GM12865 (cell line): ENCODE measurements around the gene ARAP1.

ENCODE experiments used
- DNase-seq: peaks from one replicate; pipeline ENCODE4 v3.0.0; 2010; ENCODE audit warnings: low read depth
- H3K4me3 ChIP-seq: 2 replicates; pipeline ENCODE4 v1.5.1; 2011; ENCODE audit warnings: mild to moderate bottlenecking, low read depth, low read length, control low read depth
- TF ChIP-seq, protein P1 (sequence below): IDR thresholded peaks from 2 replicates; pipeline ENCODE4 v1.5.1; 2011; ENCODE audit warnings: low read length, control low read depth, low read depth, inconsistent platforms; ENCODE audit not compliant: insufficient read depth; ENCODE audit errors: missing control alignments

Gene ARAP1

DNA sequence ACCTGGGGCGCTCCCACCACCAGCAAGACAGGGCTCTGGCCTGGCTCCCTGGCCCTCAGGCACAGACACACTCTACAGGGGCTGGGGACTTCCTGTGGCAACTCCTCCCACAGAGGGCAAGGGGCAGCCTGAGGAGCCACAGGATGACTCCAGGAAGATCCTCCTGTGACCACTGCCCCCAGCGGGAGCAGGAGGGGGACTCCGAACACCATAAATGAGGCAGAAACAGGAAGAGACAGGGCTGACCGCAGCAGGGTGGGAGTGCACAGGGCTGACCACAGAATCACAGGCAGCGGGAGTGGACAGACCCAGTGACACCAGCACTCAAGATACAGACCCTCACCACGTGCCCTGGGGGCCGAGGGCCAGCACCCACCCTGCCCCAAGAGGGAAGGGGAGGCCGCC lies 10.8 kb downstream of the ARAP1 start:
- peak; percentile 57 for DNase-seq
- TF ChIP-seq, protein P1, sequence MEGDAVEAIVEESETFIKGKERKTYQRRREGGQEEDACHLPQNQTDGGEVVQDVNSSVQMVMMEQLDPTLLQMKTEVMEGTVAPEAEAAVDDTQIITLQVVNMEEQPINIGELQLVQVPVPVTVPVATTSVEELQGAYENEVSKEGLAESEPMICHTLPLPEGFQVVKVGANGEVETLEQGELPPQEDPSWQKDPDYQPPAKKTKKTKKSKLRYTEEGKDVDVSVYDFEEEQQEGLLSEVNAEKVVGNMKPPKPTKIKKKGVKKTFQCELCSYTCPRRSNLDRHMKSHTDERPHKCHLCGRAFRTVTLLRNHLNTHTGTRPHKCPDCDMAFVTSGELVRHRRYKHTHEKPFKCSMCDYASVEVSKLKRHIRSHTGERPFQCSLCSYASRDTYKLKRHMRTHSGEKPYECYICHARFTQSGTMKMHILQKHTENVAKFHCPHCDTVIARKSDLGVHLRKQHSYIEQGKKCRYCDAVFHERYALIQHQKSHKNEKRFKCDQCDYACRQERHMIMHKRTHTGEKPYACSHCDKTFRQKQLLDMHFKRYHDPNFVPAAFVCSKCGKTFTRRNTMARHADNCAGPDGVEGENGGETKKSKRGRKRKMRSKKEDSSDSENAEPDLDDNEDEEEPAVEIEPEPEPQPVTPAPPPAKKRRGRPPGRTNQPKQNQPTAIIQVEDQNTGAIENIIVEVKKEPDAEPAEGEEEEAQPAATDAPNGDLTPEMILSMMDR: no peak
- peak overlapping the region; percentile 13 for H3K4me3 ChIP-seq

- H3K4me3 ChIP-seq: peak overlapping the region; percentile 70
- DNase-seq: no peak
- TF ChIP-seq, protein P1: no peak
Measured at GRCh38 chr11:72740562-72741428, 11.4 kb downstream of the ARAP1 start.

GRCh38 chr11:72740060-72740424 lies 12.2 kb downstream of the ARAP1 start:
- TF ChIP-seq, protein P1: no peak
- peak overlapping the region; percentile 70 for H3K4me3 ChIP-seq
- DNase-seq: peak; percentile 42

DNA sequence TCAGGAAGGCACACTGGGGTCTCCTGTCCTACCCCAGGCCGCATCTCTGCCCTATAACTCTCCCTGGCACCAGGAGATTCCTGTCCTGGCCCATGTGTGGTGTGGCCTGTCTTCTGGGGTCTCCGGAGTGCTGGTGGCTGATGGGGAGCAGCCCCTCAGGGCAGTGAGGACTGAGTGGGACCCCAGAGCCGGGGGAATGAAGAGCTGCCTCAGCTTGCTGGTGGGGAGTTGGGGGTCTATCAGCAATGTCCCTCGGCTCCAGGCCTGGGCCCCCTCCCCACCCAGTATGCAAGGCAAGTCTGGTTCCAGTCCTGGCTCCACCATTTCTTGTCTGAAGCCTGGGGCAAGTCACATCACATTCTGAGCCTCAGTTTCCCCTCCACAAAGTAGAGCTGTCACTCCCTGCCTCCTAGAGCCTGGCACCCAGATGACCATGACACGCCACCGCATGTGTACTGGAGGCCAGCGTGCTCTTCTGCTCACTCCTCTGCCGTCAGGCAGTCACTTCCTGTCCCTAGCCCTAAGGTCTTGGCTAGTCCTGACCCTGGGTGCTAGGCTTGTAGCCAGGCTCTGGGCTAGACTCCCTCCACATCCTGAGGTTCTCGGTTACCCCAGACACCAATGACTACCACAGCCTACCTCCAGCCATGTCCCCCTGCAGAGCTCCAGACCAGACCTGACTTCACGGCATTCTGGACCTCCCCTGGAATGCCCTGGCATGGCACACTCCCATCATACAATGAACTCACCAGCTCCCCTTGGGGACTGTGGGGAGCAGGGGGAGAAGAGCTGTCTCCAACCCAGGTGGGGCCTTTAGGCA lies 12.8 kb downstream of the ARAP1 start:
- TF ChIP-seq, protein P1: no peak
- peak; percentile 59 for DNase-seq
- peak overlapping the region; percentile 70 for H3K4me3 ChIP-seq

DNA sequence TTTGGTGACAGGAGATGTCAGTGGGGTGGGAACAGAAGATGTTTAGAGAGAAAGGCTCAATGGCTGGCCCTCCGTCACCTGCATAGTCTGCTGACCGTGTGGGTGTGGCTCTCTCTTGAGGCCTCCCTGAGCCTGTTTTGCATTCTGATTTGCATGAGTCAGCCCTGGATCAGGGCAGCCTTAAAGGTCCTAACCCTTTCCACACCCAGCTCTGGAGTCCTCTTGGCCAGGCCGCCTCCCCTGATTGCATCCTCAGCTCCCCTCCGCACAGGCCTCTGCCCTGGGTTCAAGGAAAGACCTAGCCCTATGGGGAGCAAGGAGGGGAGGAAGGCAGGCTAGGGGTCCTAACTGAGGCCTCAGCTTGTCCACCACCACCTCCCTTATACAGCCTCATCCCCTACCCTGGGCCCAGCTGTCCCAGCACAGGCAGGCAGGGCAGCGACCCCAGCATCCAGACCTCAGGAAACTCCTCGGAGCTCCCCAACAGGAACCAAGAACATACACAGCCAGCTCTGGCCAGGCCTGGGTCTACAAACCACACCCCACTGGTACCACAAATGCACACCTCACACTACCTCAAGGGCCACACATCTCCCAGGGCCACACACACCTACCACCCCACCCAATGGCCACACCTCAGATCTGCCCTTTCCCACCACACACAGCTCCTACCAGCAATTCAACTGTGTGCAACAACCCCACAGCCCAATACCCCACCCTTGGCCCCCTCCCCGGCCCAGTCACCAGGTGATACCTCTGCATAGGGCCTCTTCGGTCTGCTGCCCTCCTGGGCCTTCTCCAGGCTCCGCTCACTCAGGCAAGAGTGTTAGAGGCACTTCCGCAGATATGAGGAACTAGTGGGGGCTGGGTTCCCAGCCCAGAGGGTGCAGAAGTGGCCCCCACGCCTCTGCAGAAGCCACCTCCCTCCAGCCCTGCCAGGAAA lies 13.7 kb downstream of the ARAP1 start:
- H3K4me3 ChIP-seq: peak overlapping the region; percentile 70
- DNase-seq: peak; percentile 81
- TF ChIP-seq, protein P1: no peak

DNA sequence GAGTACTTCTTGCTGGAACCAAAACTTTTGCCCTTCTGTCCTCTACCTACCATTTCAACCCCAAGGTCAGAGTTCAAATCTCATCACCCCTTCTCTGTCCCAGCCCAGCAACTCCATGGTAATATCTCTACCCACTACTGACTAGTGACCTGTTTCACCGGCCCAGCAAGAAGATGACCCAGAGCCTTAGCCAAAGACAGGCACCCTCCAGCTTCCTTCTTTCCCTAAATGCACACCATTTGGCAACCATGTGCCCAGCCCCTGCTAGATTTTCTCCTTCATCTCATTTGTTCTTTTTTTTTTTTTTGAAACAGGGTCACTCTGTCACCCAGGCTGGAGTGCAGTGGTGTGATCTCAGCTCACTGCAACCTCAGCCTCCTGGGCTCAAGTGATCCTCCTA lies 14.9 kb downstream of the ARAP1 start:
- DNase-seq: no peak
- no peak overlapping the region for H3K4me3 ChIP-seq
- TF ChIP-seq, protein P1: no peak
